ENCODE measurements around the gene PARK7. TPM values are rescaled to one million over a fixed set of nuclear protein-coding genes. Genes with fewer than 3 reads are reported as not detected.
A peak's percentile ranks its signal among the peaks of the same experiment; 100 is the strongest.

PARK7 gene
- total RNA-seq, 2 donors from 2014 or later, result 304 to 378 TPM

- Mint-ChIP-seq H3K36me3 (ENCODE audit: low read depth) (peaks cover 6% of the 10 kb centered on the region), H3K27ac (peak overlapping the region; percentile 91), H3K9me3 (no peaks in the 10 kb centered on the region), H3K27me3 (ENCODE audit: insufficient read depth) (no peaks in the 10 kb centered on the region), H3K4me1 (peaks cover 44% of the 10 kb centered on the region), H3K4me3 (peak overlapping the region; percentile 10)
- WGBS, 2 experiments (ENCODE audit: insufficient coverage in 1 of 2, insufficient read length in 1 of 2), result 94 to 100% methylated on average over 3 to 6 of the region's 6 CpGs
- Histone ChIP-seq H3K27me3 (ENCODE audit: control insufficient read depth, insufficient read depth, low read length, poor library complexity, severe bottlenecking) (no peaks in the 10 kb centered on the region), H3K4me1 (ENCODE audit: control insufficient read depth, insufficient read depth, low read length) (peaks cover 16% of the 10 kb centered on the region), H3K9me3 (ENCODE audit: control insufficient read depth, low read length) (no peaks in the 10 kb centered on the region), H3K4me3 (ENCODE audit: low read length) (no peak overlapping the region), H3K36me3 (ENCODE audit: control insufficient read depth, insufficient read depth, low read length) (no peaks in the 10 kb centered on the region), H3K9ac (ENCODE audit: extremely low read depth, low read length, poor library complexity, severe bottlenecking) (no peak overlapping the region), H3K27ac (ENCODE audit: low read depth, low read length) (no peak overlapping the region)
- DNase-seq, result no peak
- TF ChIP-seq, protein P1, sequence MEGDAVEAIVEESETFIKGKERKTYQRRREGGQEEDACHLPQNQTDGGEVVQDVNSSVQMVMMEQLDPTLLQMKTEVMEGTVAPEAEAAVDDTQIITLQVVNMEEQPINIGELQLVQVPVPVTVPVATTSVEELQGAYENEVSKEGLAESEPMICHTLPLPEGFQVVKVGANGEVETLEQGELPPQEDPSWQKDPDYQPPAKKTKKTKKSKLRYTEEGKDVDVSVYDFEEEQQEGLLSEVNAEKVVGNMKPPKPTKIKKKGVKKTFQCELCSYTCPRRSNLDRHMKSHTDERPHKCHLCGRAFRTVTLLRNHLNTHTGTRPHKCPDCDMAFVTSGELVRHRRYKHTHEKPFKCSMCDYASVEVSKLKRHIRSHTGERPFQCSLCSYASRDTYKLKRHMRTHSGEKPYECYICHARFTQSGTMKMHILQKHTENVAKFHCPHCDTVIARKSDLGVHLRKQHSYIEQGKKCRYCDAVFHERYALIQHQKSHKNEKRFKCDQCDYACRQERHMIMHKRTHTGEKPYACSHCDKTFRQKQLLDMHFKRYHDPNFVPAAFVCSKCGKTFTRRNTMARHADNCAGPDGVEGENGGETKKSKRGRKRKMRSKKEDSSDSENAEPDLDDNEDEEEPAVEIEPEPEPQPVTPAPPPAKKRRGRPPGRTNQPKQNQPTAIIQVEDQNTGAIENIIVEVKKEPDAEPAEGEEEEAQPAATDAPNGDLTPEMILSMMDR (conservative IDR thresholded peaks at IDR 0.05), result no peak
Observed at GRCh38 chr1:8003438-8004112, 42.1 kb downstream of the PARK7 start.

GRCh38 chr1:8004113-8004802 is 42.7 kb downstream of the PARK7 start:
- H3K9me3 Mint-ChIP-seq, result no peaks in the 10 kb centered on the region

GRCh38 chr1:8004803-8005573 is 43.5 kb downstream of the PARK7 start:
- Mint-ChIP-seq H3K27ac (peak overlapping the region; percentile 91), H3K4me1 (peaks cover 44% of the 10 kb centered on the region), H3K36me3 (ENCODE audit: low read depth) (peaks cover 15% of the 10 kb centered on the region), H3K9me3 (no peaks in the 10 kb centered on the region), H3K4me3 (peak overlapping the region; percentile 39), H3K27me3 (ENCODE audit: insufficient read depth) (no peaks in the 10 kb centered on the region)
- Histone ChIP-seq H3K4me3 (ENCODE audit: low read length) (peak overlapping the region; percentile 1), H3K27me3 (ENCODE audit: control insufficient read depth, insufficient read depth, low read length, poor library complexity, severe bottlenecking) (no peaks in the 10 kb centered on the region), H3K9ac (ENCODE audit: extremely low read depth, low read length, poor library complexity, severe bottlenecking) (peak overlapping the region; percentile 52), H3K27ac (ENCODE audit: low read depth, low read length) (peak overlapping the region; percentile 25), H3K9me3 (ENCODE audit: control insufficient read depth, low read length) (no peaks in the 10 kb centered on the region), H3K4me1 (ENCODE audit: control insufficient read depth, insufficient read depth, low read length) (peaks cover 16% of the 10 kb centered on the region), H3K36me3 (ENCODE audit: control insufficient read depth, insufficient read depth, low read length) (peaks cover 8% of the 10 kb centered on the region)
- DNase-seq, result peak; percentile 84
- TF ChIP-seq, protein P1 (conservative IDR thresholded peaks at IDR 0.05), result no peak
- WGBS, 2 experiments (ENCODE audit: insufficient coverage in 1 of 2, insufficient read length in 1 of 2), result 75 to 85% methylated on average over 15 to 17 of the region's 17 CpGs

More at GRCh38 chr1:8004113-8004802, 42.7 kb downstream of the PARK7 start:
- DNase-seq, result peak; percentile 69
- Histone ChIP-seq H3K4me3 (ENCODE audit: low read length) (no peak overlapping the region), H3K9me3 (ENCODE audit: control insufficient read depth, low read length) (no peaks in the 10 kb centered on the region), H3K9ac (ENCODE audit: extremely low read depth, low read length, poor library complexity, severe bottlenecking) (peak overlapping the region; percentile 16), H3K27ac (ENCODE audit: low read depth, low read length) (peak overlapping the region; percentile 14), H3K4me1 (ENCODE audit: control insufficient read depth, insufficient read depth, low read length) (peaks cover 16% of the 10 kb centered on the region), H3K27me3 (ENCODE audit: control insufficient read depth, insufficient read depth, low read length, poor library complexity, severe bottlenecking) (no peaks in the 10 kb centered on the region), H3K36me3 (ENCODE audit: control insufficient read depth, insufficient read depth, low read length) (peaks cover under 1% of the 10 kb centered on the region)
- peak overlapping the region; percentile 39 for H3K4me3 Mint-ChIP-seq
- H3K27me3 Mint-ChIP-seq (ENCODE audit: insufficient read depth), result no peaks in the 10 kb centered on the region
- peaks cover 44% of the 10 kb centered on the region for H3K4me1 Mint-ChIP-seq
- TF ChIP-seq, protein P1 (conservative IDR thresholded peaks at IDR 0.05), result no peak
- WGBS, 2 experiments (ENCODE audit: insufficient coverage in 1 of 2, insufficient read length in 1 of 2), result 78 to 90% methylated on average over 14 to 18 of the region's 18 CpGs
- H3K36me3 Mint-ChIP-seq (ENCODE audit: low read depth), result peaks cover 10% of the 10 kb centered on the region
- peak overlapping the region; percentile 91 for H3K27ac Mint-ChIP-seq

Measured in endodermal cell (in vitro differentiated cells).